AG10803 (cell line): ENCODE data around the gene SLC9C1.
A peak's percentile ranks its signal among the peaks of the same experiment; 100 is the strongest.

ENCODE experiments used
- DNase-seq: peaks from one replicate; pipeline ENCODE4 v3.0.0; 2010; ENCODE audit warnings: low read depth
- H3K4me3 ChIP-seq: 2 replicates; pipeline ENCODE4 v1.5.1; 2011; ENCODE audit warnings: mild to moderate bottlenecking, low read length, control low read depth
- CTCF ChIP-seq: conservative IDR thresholded peaks from 2 replicates; pipeline ENCODE4 v1.5.1; 2011; ENCODE audit warnings: mild to moderate bottlenecking, low read length, control low read depth, inconsistent platforms

The SLC9C1 gene

GRCh38 chr3:112320691-112321090 is 26.7 kb upstream of the SLC9C1 start:
- no peak for DNase-seq
- no peak overlapping the region for H3K4me3 ChIP-seq
- no peak for TF ChIP-seq CTCF

- DNase-seq, result no peak
- H3K4me3 ChIP-seq, result no peak overlapping the region
- TF ChIP-seq CTCF, result no peak
Observed at GRCh38 chr3:112319516-112320276, 25.7 kb upstream of the SLC9C1 start.

- no peak overlapping the region for H3K4me3 ChIP-seq
- no peak for TF ChIP-seq CTCF
Observed at GRCh38 chr3:112315791-112316190, 21.8 kb upstream of the SLC9C1 start.

GRCh38 chr3:112314649-112315048 is 20.6 kb upstream of the SLC9C1 start:
- DNase-seq, result no peak
- no peak for TF ChIP-seq CTCF
- H3K4me3 ChIP-seq, result no peak overlapping the region

More at GRCh38 chr3:112315791-112316190, 21.8 kb upstream of the SLC9C1 start:
- no peak for DNase-seq

- peak; percentile 36 for DNase-seq
- no peak overlapping the region for H3K4me3 ChIP-seq
Observed at GRCh38 chr3:112308151-112308911, 14.3 kb upstream of the SLC9C1 start.

GRCh38 chr3:112307557-112307956 is 13.5 kb upstream of the SLC9C1 start:
- no peak for TF ChIP-seq CTCF
- no peak for DNase-seq
- no peak overlapping the region for H3K4me3 ChIP-seq

More at GRCh38 chr3:112308151-112308911, 14.3 kb upstream of the SLC9C1 start:
- TF ChIP-seq CTCF, result no peak

GRCh38 chr3:112306825-112307224 is 12.8 kb upstream of the SLC9C1 start:
- no peak for TF ChIP-seq CTCF
- no peak overlapping the region for H3K4me3 ChIP-seq
- DNase-seq, result no peak
